Mammary epithelial cell (primary cell): Measurements from ENCODE around the gene TMEM132A.

Experiments used
- CTCF ChIP-seq, 2 donors: IDR thresholded peaks in 1 of 2; conservative IDR thresholded peaks in 1 of 2; 2 replicates each; pipeline ENCODE4 v1.5.1; 2011 to 2012; ENCODE audit warnings: inconsistent platforms in 2 of 2, low read length in 2 of 2, mild to moderate bottlenecking in 2 of 2, control low read depth in 1 of 2, low read depth in 1 of 2; ENCODE audit not compliant: insufficient read depth in 1 of 2; ENCODE audit errors: extremely low read depth in 1 of 2
- EZH2 ChIP-seq: IDR thresholded peaks from 2 replicates; pipeline ENCODE4 v1.6.1; 2012; ENCODE audit warnings: low read length, inconsistent platforms, borderline replicate concordance

GRCh38 chr11:60959431-60959830 is 35.2 kb downstream of the TMEM132A start:
- TF ChIP-seq CTCF (conservative IDR thresholded peaks at IDR 0.05 in 1 of 2, IDR thresholded peaks at IDR 0.05 in 1 of 2; ENCODE audit: extremely low read depth in 1 of 2, insufficient read depth in 1 of 2, low read depth in 1 of 2, low read length in 2 of 2): no peak
- no peak for TF ChIP-seq EZH2
